HG03442 (cell line): ENCODE results near the gene SIRT2.
"Not testable (repeated sequence)": the region's sequence is repeated elsewhere in the genome, so short reads cannot be mapped to it uniquely, and the experiment has no call there.

Source experiments
- ATAC-seq: cut with Tn5 transposase; IDR thresholded peaks from one replicate; pipeline ENCODE4 v1.9.1; 2021; ENCODE audit warnings: mild to moderate bottlenecking, moderate library complexity; ENCODE audit not compliant: unreplicated experiment

SIRT2 gene

GRCh38 chr19:38899447-38900201 is at the start of gene SIRT2, which contains the start of gene NFKBIB:
Gene SIRT2, minus strand, starts transcription at chr19:38899618. Its CDS starts 97 bp downstream, at chr19:38899521.
Gene NFKBIB, plus strand, starts transcription at chr19:38899969. Its CDS starts 64 bp downstream, at chr19:38900033.
- ATAC-seq: peak; percentile 85

GRCh38 chr19:38946229-38947010 is 47.0 kb upstream of the SIRT2 start:
- no peak for ATAC-seq

GRCh38 chr19:38945562-38946228 is 46.3 kb upstream of the SIRT2 start:
- no peak for ATAC-seq

GRCh38 chr19:38944981-38945506 is 45.6 kb upstream of the SIRT2 start:
- no peak for ATAC-seq

GRCh38 chr19:38942471-38943181 is 43.2 kb upstream of the SIRT2 start:
- ATAC-seq: no peak

- no peak for ATAC-seq
Measured at GRCh38 chr19:38941979-38942378, 42.6 kb upstream of the SIRT2 start.

- ATAC-seq: not testable (repeated sequence)
Measured at GRCh38 chr19:38941466-38941865, 42.0 kb upstream of the SIRT2 start.

- no peak for ATAC-seq
Measured at GRCh38 chr19:38939957-38940356, 40.5 kb upstream of the SIRT2 start.

- ATAC-seq: no peak
Measured at GRCh38 chr19:38933544-38933943, 34.1 kb upstream of the SIRT2 start.

- no peak for ATAC-seq
Measured at GRCh38 chr19:38932425-38933179, 33.2 kb upstream of the SIRT2 start.

GRCh38 chr19:38931521-38931793 is 32.0 kb upstream of the SIRT2 start:
- no peak for ATAC-seq

- peak; percentile 91 for ATAC-seq
Measured at GRCh38 chr19:38930776-38931520, 31.5 kb upstream of the SIRT2 start, which contains the start of gene MRPS12. Gene MRPS12, plus strand, starts transcription at chr19:38930944. Its CDS starts 351 bp downstream, at chr19:38931295.

- ATAC-seq: peak; percentile 64
Measured at GRCh38 chr19:38929929-38930775, 30.7 kb upstream of the SIRT2 start, which contains the start of gene SARS2. Gene SARS2, minus strand, starts transcription at chr19:38930763. Its CDS starts 27 bp downstream, at chr19:38930736.

- ATAC-seq: no peak
Measured at GRCh38 chr19:38928391-38929001, 29.1 kb upstream of the SIRT2 start.

- ATAC-seq: no peak
Measured at GRCh38 chr19:38924388-38924787, 25.0 kb upstream of the SIRT2 start.

- no peak for ATAC-seq
Measured at GRCh38 chr19:38922482-38922881, 23.1 kb upstream of the SIRT2 start.

- ATAC-seq: no peak
Measured at GRCh38 chr19:38921420-38922274, 22.2 kb upstream of the SIRT2 start.
